AG04449 (cell line): ENCODE results near the gene PAQR7.
A peak's percentile ranks its signal among the peaks of the same experiment; 100 is the strongest.

Experiments
- CTCF ChIA-PET: fragments of 350-600 bp; formaldehyde crosslinking; extraction: SDS; loops from one replicate; lab custom pipeline; 2021; ENCODE audit warnings: antibody characterized with exemption; lab: Yijun Ruan, JAX
- POLR2A ChIA-PET: fragments of 400-600, 350-600 bp; formaldehyde crosslinking; extraction: SDS; loops from one replicate; lab custom pipeline; 2020; ENCODE audit warnings: antibody characterized with exemption, inconsistent platforms; lab: Yijun Ruan, JAX
- DNase-seq: peaks from one replicate; pipeline ENCODE4 v3.0.0-alpha.2; 2010; ENCODE audit warnings: low read depth, low spot score
- H3K4me3 ChIP-seq: 2 replicates; pipeline ENCODE4 v1.5.1; 2011; ENCODE audit warnings: low read depth, mild to moderate bottlenecking, control low read depth, low read length
- TF ChIP-seq, protein P1 (sequence below): IDR thresholded peaks from one replicate; pipeline ENCODE4 v1.5.1; 2011; ENCODE audit warnings: mild to moderate bottlenecking, moderate library complexity, low read length, control low read depth, inconsistent platforms; ENCODE audit not compliant: insufficient read depth; ENCODE audit errors: missing control alignments

Gene PAQR7

DNA sequence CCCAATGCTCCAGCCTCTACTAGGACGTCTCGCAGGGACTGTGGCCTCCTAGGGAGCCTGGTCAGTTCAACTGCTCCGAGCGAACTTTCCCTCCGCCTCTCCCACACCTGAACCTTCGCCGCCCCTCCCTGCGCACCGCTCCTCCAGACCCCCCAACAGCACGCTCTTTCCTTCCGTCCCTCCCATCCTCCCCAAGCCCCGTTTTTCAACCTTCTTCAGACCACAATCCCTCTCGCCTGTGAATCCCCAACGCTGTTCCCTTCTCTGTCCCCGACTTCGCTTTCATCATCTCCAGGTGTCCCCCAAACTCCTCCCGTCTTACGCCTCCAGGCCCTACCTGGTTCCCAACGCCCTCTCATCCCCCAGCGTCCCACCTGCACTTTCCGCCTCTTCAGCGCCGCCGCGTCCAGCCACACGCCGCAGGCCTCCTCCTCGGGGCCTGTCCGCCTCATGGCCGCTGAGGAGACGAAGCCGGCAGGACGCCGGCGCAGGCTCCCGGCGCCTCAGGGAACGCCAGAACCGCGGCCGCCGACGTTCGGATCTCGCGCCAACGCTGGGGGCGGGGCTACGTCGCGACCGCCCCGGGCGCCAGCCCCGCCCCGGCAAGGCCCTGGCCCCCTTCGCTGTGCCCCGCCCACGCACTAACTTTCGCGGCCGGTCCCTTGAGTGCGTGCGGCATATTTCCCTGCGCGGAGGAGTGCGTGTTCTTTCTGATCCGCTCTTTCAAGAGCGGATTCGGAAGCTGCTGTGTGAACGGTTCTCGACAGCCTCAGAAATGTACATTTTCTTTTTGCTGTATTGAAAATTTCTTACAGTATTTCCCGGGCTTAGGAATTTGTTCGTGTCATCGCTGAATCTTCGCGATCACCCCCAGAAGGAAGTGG, 16.4 kb downstream of the PAQR7 start, which contains the start of gene AUNIP:
Gene AUNIP, minus strand, starts transcription at position 552 of the 884 bp plus-strand sequence. Its CDS starts 100 bp downstream, at position 452.
- POLR2A ChIA-PET: no interaction called here
- TF ChIP-seq, protein P1, sequence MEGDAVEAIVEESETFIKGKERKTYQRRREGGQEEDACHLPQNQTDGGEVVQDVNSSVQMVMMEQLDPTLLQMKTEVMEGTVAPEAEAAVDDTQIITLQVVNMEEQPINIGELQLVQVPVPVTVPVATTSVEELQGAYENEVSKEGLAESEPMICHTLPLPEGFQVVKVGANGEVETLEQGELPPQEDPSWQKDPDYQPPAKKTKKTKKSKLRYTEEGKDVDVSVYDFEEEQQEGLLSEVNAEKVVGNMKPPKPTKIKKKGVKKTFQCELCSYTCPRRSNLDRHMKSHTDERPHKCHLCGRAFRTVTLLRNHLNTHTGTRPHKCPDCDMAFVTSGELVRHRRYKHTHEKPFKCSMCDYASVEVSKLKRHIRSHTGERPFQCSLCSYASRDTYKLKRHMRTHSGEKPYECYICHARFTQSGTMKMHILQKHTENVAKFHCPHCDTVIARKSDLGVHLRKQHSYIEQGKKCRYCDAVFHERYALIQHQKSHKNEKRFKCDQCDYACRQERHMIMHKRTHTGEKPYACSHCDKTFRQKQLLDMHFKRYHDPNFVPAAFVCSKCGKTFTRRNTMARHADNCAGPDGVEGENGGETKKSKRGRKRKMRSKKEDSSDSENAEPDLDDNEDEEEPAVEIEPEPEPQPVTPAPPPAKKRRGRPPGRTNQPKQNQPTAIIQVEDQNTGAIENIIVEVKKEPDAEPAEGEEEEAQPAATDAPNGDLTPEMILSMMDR: no peak
- peak; percentile 21 for DNase-seq
- H3K4me3 ChIP-seq: peak within 1 kb of the TSS; percentile 83
- CTCF ChIA-PET: interaction anchor here (0.8 kb wide), 1 partner anchor 138 kb away, joined by 5 read pairs; the partner anchor contains the start of gene PAFAH2

DNA sequence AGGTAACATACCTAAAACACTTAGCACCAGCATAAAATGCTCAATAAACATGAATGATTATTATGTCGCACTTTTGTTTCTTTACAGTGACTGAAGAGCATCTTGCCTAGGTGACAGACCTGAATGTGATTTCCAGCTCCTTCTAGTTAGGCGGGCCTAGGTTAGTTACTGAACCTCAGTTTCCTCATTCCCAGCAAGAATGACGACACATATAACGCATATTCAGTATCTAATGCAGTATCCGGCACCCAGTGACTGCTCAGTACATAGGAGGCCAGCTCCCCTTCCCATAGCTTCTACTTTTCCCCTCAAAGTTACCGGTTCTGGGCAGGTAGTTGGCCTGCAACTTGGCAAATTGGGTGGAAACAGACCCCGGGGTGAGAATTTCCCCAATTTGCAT, 17.0 kb downstream of the PAQR7 start:
- peak overlapping the region; percentile 83 for H3K4me3 ChIP-seq
- TF ChIP-seq, protein P1: no peak
- CTCF ChIA-PET: interaction anchor here (0.8 kb wide), 1 partner anchor 139 kb away, joined by 5 read pairs; the partner anchor contains the start of gene PAFAH2
- POLR2A ChIA-PET: no interaction called here
- no peak for DNase-seq

DNA sequence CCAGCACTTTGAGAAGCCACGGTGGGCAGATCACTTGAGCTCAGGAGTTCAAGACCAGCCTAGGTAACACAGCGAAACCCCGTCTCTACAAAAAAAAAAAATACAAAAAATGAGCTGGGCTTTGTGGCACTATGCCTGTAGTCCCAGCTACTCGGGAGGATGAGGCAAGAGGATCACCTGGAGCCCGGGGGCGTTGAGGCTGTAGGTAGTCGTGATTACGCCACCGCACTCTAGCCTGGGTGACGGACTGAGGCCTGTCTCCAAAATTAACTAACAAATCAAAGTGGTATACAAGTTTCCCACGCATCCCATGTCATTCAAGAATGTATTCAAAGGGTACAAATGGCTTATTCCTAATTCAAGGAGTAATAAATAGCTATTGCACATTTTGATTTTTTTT, 18.7 kb downstream of the PAQR7 start:
- TF ChIP-seq, protein P1: no peak
- no peak for DNase-seq
- POLR2A ChIA-PET: interaction anchor here (0.8 kb wide), 1 partner anchor 184 kb away, joined by 3 read pairs; no protein-coding TSS in a partner anchor
- CTCF ChIA-PET: no interaction called here
- H3K4me3 ChIP-seq: no peak overlapping the region

DNA sequence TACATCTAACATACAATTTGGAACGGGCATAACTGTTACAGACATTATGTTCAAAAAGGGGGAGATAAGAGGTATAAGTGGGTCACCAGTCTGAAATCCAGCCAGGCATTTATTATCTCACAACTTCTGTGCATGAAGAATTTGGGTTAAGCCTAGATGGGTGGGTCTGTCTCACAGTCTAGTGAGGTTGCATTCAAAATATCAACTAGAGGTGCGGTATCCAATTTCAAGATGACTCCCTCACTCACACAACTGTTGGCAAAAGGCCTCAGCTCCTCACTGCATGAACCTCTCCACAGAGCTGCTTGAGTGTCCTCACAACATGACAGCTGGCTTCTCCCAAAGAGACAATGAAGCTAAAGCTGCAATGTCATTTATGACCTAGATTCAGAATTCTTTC, 21.0 kb downstream of the PAQR7 start:
- DNase-seq: no peak
- no peak overlapping the region for H3K4me3 ChIP-seq
- TF ChIP-seq, protein P1: no peak
- ChIA-PET POLR2A (no interaction called here), CTCF (no interaction called here)

DNA sequence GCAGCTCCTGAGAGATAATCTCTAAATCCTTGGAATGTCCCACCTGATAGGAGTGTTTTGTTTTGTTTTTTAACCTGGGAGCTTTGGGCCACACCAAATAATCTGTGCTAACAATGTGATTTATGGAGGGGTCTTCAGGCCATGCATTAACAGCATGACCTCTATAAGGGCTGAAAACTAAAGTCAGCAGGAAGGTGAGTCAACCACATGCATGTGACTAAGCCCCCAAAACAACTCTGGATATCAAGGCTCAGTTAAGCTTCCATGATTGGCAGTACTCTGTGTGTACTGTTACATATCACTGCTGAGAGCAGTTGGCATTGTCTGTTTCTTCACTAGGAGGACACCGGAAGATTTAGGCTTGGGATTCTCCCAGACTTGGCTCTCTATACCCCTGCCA, 27.0 kb downstream of the PAQR7 start:
- POLR2A ChIA-PET: no interaction called here
- no peak for DNase-seq

DNA sequence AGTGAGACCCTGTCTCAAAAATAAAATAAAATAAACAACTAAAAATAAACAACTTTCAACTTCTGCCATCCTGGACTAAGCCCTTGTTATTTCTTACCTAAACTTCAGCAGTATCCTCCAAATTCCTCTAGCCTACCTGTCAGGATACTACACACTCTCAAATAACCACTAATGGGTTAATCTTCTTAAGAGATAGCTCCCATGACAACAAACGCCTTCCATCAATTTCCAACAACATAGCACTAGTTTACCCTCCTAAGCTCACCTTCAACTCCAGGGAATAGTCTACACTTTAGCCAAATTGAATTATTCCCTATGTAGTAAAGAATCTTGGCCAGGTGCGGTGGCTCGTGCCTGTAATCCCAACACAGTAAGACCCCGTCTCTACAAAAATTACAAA, 27.6 kb downstream of the PAQR7 start:
- TF ChIP-seq, protein P1: no peak
- POLR2A ChIA-PET: no interaction called here
- no peak overlapping the region for H3K4me3 ChIP-seq
- CTCF ChIA-PET: no interaction called here
- DNase-seq: no peak

More for the DNA sequence above, 27.0 kb downstream of the PAQR7 start:
- CTCF ChIA-PET: no interaction called here
- TF ChIP-seq, protein P1: no peak
- no peak overlapping the region for H3K4me3 ChIP-seq
